OCI-LY7 (cell line): Measurements from ENCODE around the gene CHST11. TPM values are rescaled to one million over a fixed set of nuclear protein-coding genes. Genes with fewer than 3 reads are reported as not detected.
A peak's percentile ranks its signal among the peaks of the same experiment; 100 is the strongest.

ENCODE experiments used
- BruUV-seq: library from RNA; stranded (reverse); fragments of 400-500 nt; replicated peaks from 2 replicates; lab custom pipeline; 2021; lab: Mats Ljungman, UMichigan
- CTCF ChIA-PET: fragments of 300-600 bp; sonication (Branson Sonifier 250); formaldehyde crosslinking; loops from one replicate; lab custom pipeline; 2022; ENCODE audit warnings: antibody characterized with exemption; ENCODE audit not compliant: unreplicated experiment; lab: Charles Lee
- POLR2A ChIA-PET: fragments of 300-600 bp; sonication (Branson Sonifier 250); formaldehyde crosslinking; loops from one replicate; lab custom pipeline; 2022; ENCODE audit warnings: antibody characterized with exemption; lab: Charles Lee
- DNase-seq: peaks from one replicate; pipeline ENCODE4 v3.0.0-alpha.2; 2015; ENCODE audit warnings: low spot score
- H2AFZ ChIP-seq: fragments of 200-600 bp; sonication (generic), shearing (Covaris generic); 2 replicates; pipeline ENCODE4 v1.6.1; 2014; ENCODE audit warnings: mild to moderate bottlenecking, antibody characterized with exemption, low read length, moderate library complexity
- H3K27ac ChIP-seq: fragments of 200-600 bp; sonication (generic); 2 replicates; pipeline ENCODE4 v1.5.1; 2014; ENCODE audit warnings: mixed run types, low read depth, mild to moderate bottlenecking, moderate library complexity, low read length, inconsistent platforms; ENCODE audit not compliant: poor library complexity, severe bottlenecking
- H3K36me3 ChIP-seq: fragments of 200-600 bp; sonication (generic); 2 replicates; pipeline ENCODE4 v1.6.1; 2014; ENCODE audit warnings: mild to moderate bottlenecking, antibody characterized with exemption, low read length, moderate library complexity, mixed read lengths; ENCODE audit not compliant: insufficient read depth
- H3K4me1 ChIP-seq: fragments of 200-600 bp; sonication (generic); 2 replicates; pipeline ENCODE4 v1.5.1; 2014; ENCODE audit warnings: mild to moderate bottlenecking, low read length; ENCODE audit not compliant: insufficient read depth, poor library complexity, severe bottlenecking
- H3K4me2 ChIP-seq: fragments of 200-600 bp; sonication (generic); 2 replicates; pipeline ENCODE4 v1.6.1; 2014; ENCODE audit warnings: mild to moderate bottlenecking, low read length
- H3K4me3 ChIP-seq: fragments of 200-600 bp; sonication (generic); 2 replicates; pipeline ENCODE4 v1.5.1; 2014; ENCODE audit warnings: mild to moderate bottlenecking, low read depth, low read length; ENCODE audit not compliant: poor library complexity, severe bottlenecking
- H3K79me2 ChIP-seq: fragments of 200-600 bp; sonication (generic); 2 replicates; pipeline ENCODE4 v1.6.1; 2016; ENCODE audit warnings: low read depth, mild to moderate bottlenecking, low read length, moderate library complexity, mixed read lengths; ENCODE audit not compliant: insufficient read depth
- H3K9me2 ChIP-seq: fragments of 200-600 bp; sonication (generic); 2 replicates; pipeline ENCODE4 v1.6.1; 2016; ENCODE audit warnings: mild to moderate bottlenecking, low read length, mixed read lengths; ENCODE audit not compliant: insufficient read depth
- H3K9me3 ChIP-seq: fragments of 200-600 bp; sonication (generic); 2 replicates; pipeline ENCODE4 v1.6.1; 2014; ENCODE audit warnings: mild to moderate bottlenecking, mixed run types, low read length, mixed read lengths
- H4K20me1 ChIP-seq: fragments of 200-600 bp; sonication (generic); 2 replicates; pipeline ENCODE4 v1.6.1; 2014; ENCODE audit warnings: mild to moderate bottlenecking, antibody characterized with exemption, low read length, moderate library complexity, mixed read lengths; ENCODE audit not compliant: insufficient read depth
- EZH2phosphoT487 ChIP-seq: fragments of 200-600 bp; sonication (generic); IDR thresholded peaks from 2 replicates; pipeline ENCODE4 v1.6.1; 2018; ENCODE audit warnings: low read depth, borderline replicate concordance, mild to moderate bottlenecking, mixed run types, antibody characterized with exemption, low read length, moderate library complexity, mixed read lengths
- intact Hi-C: fragments of 100-400 bp; cut with micrococcal nuclease; formaldehyde crosslinking; loops from one replicate; pipeline ENCODE4 v1.10.0; 2022; ENCODE audit not compliant: unreplicated experiment
- total RNA-seq, 2 experiments: library from RNA; depleted of rRNA in 1 of 2; stranded (reverse); fragments of >200 nt in 1 of 2; shearing (Covaris generic) in 1 of 2; gene quantifications; 2 replicates each; pipeline ENCODE4 v1.2.3, GENCODE V29; 2014 to 2022
- TF ChIP-seq, protein P1 (sequence below): fragments of 200-600 bp; sonication (generic); conservative IDR thresholded peaks from 2 replicates; pipeline ENCODE4 v1.5.1; 2014; ENCODE audit warnings: mild to moderate bottlenecking, antibody characterized with exemption, low read length, moderate library complexity, mixed read lengths

CHST11 gene
- total RNA-seq, 2 experiments from 2014 or later = 15.2 to 41.6 TPM

DNA sequence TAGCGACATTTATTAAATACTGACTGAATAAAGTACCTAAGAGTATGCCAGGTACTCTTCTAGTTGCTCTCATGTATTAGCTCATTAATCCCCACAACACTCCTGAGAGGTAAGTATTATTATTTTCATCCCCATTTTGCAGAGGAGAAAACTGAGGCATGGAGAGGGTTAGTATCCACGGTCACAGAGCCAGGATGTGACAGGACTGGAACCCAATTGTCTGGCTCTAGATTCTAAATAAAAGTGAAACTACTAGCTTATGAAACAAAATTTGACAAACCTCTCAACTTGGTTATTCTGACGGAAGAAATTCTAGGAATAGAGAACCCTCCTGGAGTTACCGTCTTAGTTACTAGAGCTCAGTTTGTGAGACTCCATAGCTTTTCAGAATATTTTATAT is 112.2 kb downstream of the CHST11 start:
- Histone ChIP-seq H3K4me2 (peak overlapping the region; percentile 69), H3K9me3 (peaks cover 11% of the 10 kb centered on the region; the same call in 1 of the 2 replicates), H3K36me3 (peaks cover 24% of the 10 kb centered on the region), H4K20me1 (no peaks in the 10 kb centered on the region), H3K9me2 (no peaks in the 10 kb centered on the region), H3K4me1 (peaks cover 37% of the 10 kb centered on the region), H2AFZ (no peak overlapping the region), H3K4me3 (no peak overlapping the region), H3K27ac (peak overlapping the region; percentile 54), H3K79me2 (no peaks in the 10 kb centered on the region; the same call in 1 of the 2 replicates)
- no TSS peak for BruUV-seq
- TF ChIP-seq, protein P1, sequence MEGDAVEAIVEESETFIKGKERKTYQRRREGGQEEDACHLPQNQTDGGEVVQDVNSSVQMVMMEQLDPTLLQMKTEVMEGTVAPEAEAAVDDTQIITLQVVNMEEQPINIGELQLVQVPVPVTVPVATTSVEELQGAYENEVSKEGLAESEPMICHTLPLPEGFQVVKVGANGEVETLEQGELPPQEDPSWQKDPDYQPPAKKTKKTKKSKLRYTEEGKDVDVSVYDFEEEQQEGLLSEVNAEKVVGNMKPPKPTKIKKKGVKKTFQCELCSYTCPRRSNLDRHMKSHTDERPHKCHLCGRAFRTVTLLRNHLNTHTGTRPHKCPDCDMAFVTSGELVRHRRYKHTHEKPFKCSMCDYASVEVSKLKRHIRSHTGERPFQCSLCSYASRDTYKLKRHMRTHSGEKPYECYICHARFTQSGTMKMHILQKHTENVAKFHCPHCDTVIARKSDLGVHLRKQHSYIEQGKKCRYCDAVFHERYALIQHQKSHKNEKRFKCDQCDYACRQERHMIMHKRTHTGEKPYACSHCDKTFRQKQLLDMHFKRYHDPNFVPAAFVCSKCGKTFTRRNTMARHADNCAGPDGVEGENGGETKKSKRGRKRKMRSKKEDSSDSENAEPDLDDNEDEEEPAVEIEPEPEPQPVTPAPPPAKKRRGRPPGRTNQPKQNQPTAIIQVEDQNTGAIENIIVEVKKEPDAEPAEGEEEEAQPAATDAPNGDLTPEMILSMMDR = no peak
- no peak for TF ChIP-seq EZH2phosphoT487
- ChIA-PET CTCF (interaction anchor here (1.2 to 1.6 kb wide), 3 partner anchors 13 to 91 kb away, joined by 3 to 5 read pairs (median 4); no protein-coding TSS in a partner anchor), POLR2A (interaction anchor here (0.6 to 2.0 kb wide), 13 partner anchors 11 to 193 kb away, joined by 3 to 9 read pairs (median 5); no protein-coding TSS in a partner anchor)
- DNase-seq = no peak
- intact Hi-C loops = loop anchor here (5.0 kb wide), 1 partner anchor 112 kb away; the partner anchor contains the start of gene CHST11

DNA sequence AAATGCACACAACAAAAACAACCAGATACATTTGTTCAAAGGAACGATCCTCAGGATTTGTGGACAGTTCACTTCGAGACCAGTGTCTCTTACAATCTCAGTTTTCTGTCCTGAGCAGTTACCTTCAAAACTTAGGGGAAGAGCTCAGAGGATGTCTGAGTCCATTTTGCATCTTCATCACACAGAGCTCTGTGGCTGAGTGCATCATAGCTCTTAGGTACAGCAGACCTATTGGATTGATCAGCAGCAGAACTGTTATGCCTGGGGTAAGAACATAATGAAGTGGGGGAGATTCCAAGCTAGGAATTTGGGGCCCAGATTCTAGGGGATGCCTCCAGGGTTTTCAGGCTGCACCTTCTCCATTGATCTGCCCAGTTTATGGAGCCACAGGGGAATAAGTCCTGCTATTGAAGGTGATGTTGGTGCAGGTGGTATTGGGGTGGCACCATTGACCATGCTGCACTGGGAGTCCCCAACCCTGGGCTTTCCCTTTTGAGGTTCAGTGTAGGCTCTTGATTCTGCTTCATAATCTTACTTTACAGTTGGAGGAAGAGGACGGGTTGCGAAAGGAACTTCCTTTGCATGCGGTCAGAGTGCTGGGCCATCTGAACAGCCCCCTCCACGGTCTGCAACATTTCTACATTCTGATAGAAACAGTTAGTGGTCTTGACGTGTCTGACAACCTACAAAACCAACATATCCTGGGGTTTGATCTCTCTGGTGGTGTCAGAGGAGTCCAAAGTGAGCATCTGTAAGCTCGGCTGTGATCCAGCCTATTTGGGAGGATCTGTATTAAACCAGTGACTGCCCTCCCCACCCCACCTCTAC is 112.8 kb downstream of the CHST11 start:
- Histone ChIP-seq H4K20me1 (no peaks in the 10 kb centered on the region), H3K27ac (peak overlapping the region; percentile 54), H3K4me2 (peak overlapping the region; percentile 69), H3K79me2 (no peaks in the 10 kb centered on the region; the same call in 1 of the 2 replicates), H3K4me1 (peaks cover 37% of the 10 kb centered on the region), H3K9me2 (no peaks in the 10 kb centered on the region), H3K4me3 (peak overlapping the region; percentile 16), H3K36me3 (peaks cover 18% of the 10 kb centered on the region), H2AFZ (peak overlapping the region; percentile 18; the same call in 1 of the 2 replicates), H3K9me3 (0 out of 2 replicates have a peak, but pooled peaks cover 5% of the 10 kb centered on the region)
- BruUV-seq = no TSS peak
- intact Hi-C loops = loop anchor here (5.0 to 10.0 kb wide), 2 partner anchors 112 to 185 kb away; partner anchors contain the start of gene CHST11
- DNase-seq = peak; percentile 39
- TF ChIP-seq, protein P1 = no peak
- no peak for TF ChIP-seq EZH2phosphoT487
- ChIA-PET POLR2A (interaction anchor here (0.6 to 2.0 kb wide), 14 partner anchors 10 to 193 kb away, joined by 3 to 9 read pairs (median 4); no protein-coding TSS in a partner anchor), CTCF (interaction anchor here (1.2 to 1.6 kb wide), 4 partner anchors 14 to 91 kb away, joined by 3 to 5 read pairs (median 4); no protein-coding TSS in a partner anchor)
